NCI-H510A treated with DMSO at 0.1 percent for 48 hours (cell line): ENCODE measurements around the gene DLX5.

Source experiments
- DNase-seq: peaks from one replicate; lab custom pipeline; 2025; lab: John Stamatoyannopoulos, UW

DLX5 gene

GRCh38 chr7:96991546-96992191, 33.0 kb downstream of the DLX5 start:
- DNase-seq: no peak

- no peak for DNase-seq
Observed at GRCh38 chr7:96989859-96990317, 34.7 kb downstream of the DLX5 start.

GRCh38 chr7:96989241-96989858, 35.3 kb downstream of the DLX5 start:
- DNase-seq: no peak

- no peak for DNase-seq
Observed at GRCh38 chr7:96987719-96988118, 36.9 kb downstream of the DLX5 start.

GRCh38 chr7:96986901-96987300, 37.7 kb downstream of the DLX5 start:
- DNase-seq: no peak

GRCh38 chr7:96985992-96986391, 38.6 kb downstream of the DLX5 start:
- DNase-seq: no peak

GRCh38 chr7:96982586-96982985, 42.0 kb downstream of the DLX5 start:
- DNase-seq: no peak

- DNase-seq: no peak
Observed at GRCh38 chr7:96979551-96980276, 44.9 kb downstream of the DLX5 start.

GRCh38 chr7:96977445-96977844, 47.2 kb downstream of the DLX5 start:
- no peak for DNase-seq

GRCh38 chr7:96976106-96976505, 48.5 kb downstream of the DLX5 start:
- DNase-seq: no peak

- no peak for DNase-seq
Observed at GRCh38 chr7:96973986-96974385, 50.6 kb downstream of the DLX5 start.

GRCh38 chr7:96970739-96971138, 53.9 kb downstream of the DLX5 start:
- no peak for DNase-seq
